SK-N-SH (cell line): ENCODE data around the gene MPPED2. TPM values are rescaled to one million over a fixed set of nuclear protein-coding genes. Genes with fewer than 3 reads are reported as not detected.

ENCODE experiments used
- CTCF ChIA-PET: fragments of 300-600, 350-600 bp; formaldehyde crosslinking; extraction: SDS; loops from one replicate; lab custom pipeline; 2021; lab: Yijun Ruan, JAX
- POLR2A ChIA-PET: fragments of 350-600 bp; sonication (Branson Sonifier 250); formaldehyde crosslinking; extraction: SDS; loops from one replicate; lab custom pipeline; 2020; ENCODE audit warnings: antibody characterized with exemption, inconsistent platforms; lab: Yijun Ruan, JAX
- DNase-seq: peaks from one replicate; pipeline ENCODE4 v3.0.0; 2012
- H2AFZ ChIP-seq: fragments of 200-600 bp; sonication (generic); 2 replicates; pipeline ENCODE4 v1.8.1; 2016; ENCODE audit warnings: antibody characterized with exemption, mild to moderate bottlenecking, low read depth
- H3F3A ChIP-seq: fragments of 200-600 bp; sonication (generic); replicated peaks from 2 replicates; pipeline ENCODE3; 2016; ENCODE audit warnings: antibody characterized with exemption, mild to moderate bottlenecking; ENCODE audit not compliant: insufficient read depth
- H3K27ac ChIP-seq, 2 experiments: fragments of 200-500 bp in 1 of 2; fragments of 200-600 bp in 1 of 2; sonication (Bioruptor generic) in 1 of 2; sonication (generic), shearing (Covaris generic) in 1 of 2; 2 replicates each; pipeline versions ENCODE4 v1.5.1 to v1.6.1; 2014 to 2016; ENCODE audit warnings: low read depth in 2 of 2, inconsistent platforms in 1 of 2, low read length in 1 of 2, mild to moderate bottlenecking in 1 of 2, mixed read lengths in 1 of 2
- H3K27me3 ChIP-seq: fragments of 200-600 bp; sonication (generic), shearing (Covaris generic); 2 replicates; pipeline ENCODE4 v1.6.1; 2016; ENCODE audit warnings: mixed run types; ENCODE audit not compliant: insufficient read depth
- H3K36me3 ChIP-seq, 2 experiments: fragments of 200-500 bp in 1 of 2; fragments of 200-600 bp in 1 of 2; sonication (Bioruptor generic) in 1 of 2; sonication (generic) in 1 of 2; replicated peaks in 1 of 2; 2 replicates each; pipeline versions ENCODE3 to v1.5.1; 2014 to 2016; ENCODE audit warnings: low read length in 1 of 2, mild to moderate bottlenecking in 1 of 2; ENCODE audit not compliant: insufficient read depth in 2 of 2, control insufficient read depth in 1 of 2
- H3K4me1 ChIP-seq, 2 experiments: fragments of 200-500 bp in 1 of 2; fragments of 200-600 bp in 1 of 2; sonication (Bioruptor generic) in 1 of 2; sonication (generic), shearing (Covaris generic) in 1 of 2; 2 replicates each; pipeline versions ENCODE4 v1.5.1 to v1.6.1; 2014 to 2016; ENCODE audit warnings: low read depth in 1 of 2, low read length in 1 of 2, mixed run types in 1 of 2; ENCODE audit not compliant: insufficient read depth in 2 of 2, control insufficient read depth in 1 of 2
- H3K4me2 ChIP-seq: fragments of 200-600 bp; sonication (generic), shearing (Covaris generic); 2 replicates; pipeline ENCODE4 v1.6.1; 2017; ENCODE audit warnings: mixed run types
- H3K4me3 ChIP-seq, 2 experiments: fragments of 200-500 bp in 1 of 2; fragments of 200-600 bp in 1 of 2; sonication (Bioruptor generic) in 1 of 2; sonication (generic), shearing (Covaris generic) in 1 of 2; 2 replicates each; pipeline versions ENCODE4 v1.5.1 to v1.8.1; 2014 to 2016; ENCODE audit warnings: low read depth in 2 of 2, inconsistent platforms in 1 of 2, low read length in 1 of 2, mild to moderate bottlenecking in 1 of 2, mixed read lengths in 1 of 2, moderate library complexity in 1 of 2
- H3K79me2 ChIP-seq: fragments of 200-600 bp; sonication (generic); 2 replicates; pipeline ENCODE4 v1.8.1; 2017; ENCODE audit warnings: mild to moderate bottlenecking; ENCODE audit not compliant: insufficient read depth
- H3K9ac ChIP-seq: fragments of 200-600 bp; sonication (generic); 2 replicates; pipeline ENCODE4 v1.6.1; 2017; ENCODE audit warnings: mixed run types
- H3K9me2 ChIP-seq: fragments of 200-600 bp; sonication (generic); 2 replicates; pipeline ENCODE4 v1.6.1; 2017; ENCODE audit warnings: mixed run types
- H3K9me3 ChIP-seq: fragments of 200-600 bp; sonication (generic); 2 replicates; pipeline ENCODE4 v1.6.1; 2017; ENCODE audit warnings: mixed run types, mild to moderate bottlenecking, moderate library complexity
- H4K20me1 ChIP-seq: fragments of 200-600 bp; sonication (generic); 2 replicates; pipeline ENCODE4 v1.6.1; 2017; ENCODE audit warnings: mild to moderate bottlenecking, mixed run types; ENCODE audit not compliant: insufficient read depth
- CHD2 ChIP-seq: fragments of 150-350 bp; IDR thresholded peaks from 2 replicates; pipeline ENCODE4 v1.6.1; 2018; ENCODE audit warnings: low read length; ENCODE audit not compliant: partially characterized antibody
- CTCF ChIP-seq: fragments of 200-600 bp; sonication (generic); IDR thresholded peaks from 2 replicates; pipeline ENCODE4 v1.6.1; 2017; ENCODE audit warnings: antibody characterized with exemption, mild to moderate bottlenecking, moderate library complexity
- ELF1 ChIP-seq: IDR thresholded peaks from 2 replicates; pipeline ENCODE4 v1.4.0; 2012
- EP300 ChIP-seq, 2 experiments: IDR thresholded peaks; 2 replicates each; pipeline versions ENCODE4 v1.4.0 to v1.6.1; 2012; ENCODE audit warnings: borderline replicate concordance in 1 of 2, low read depth in 1 of 2, low read length in 1 of 2
- FOXJ3 ChIP-seq: sonication (generic); formaldehyde crosslinking; IDR thresholded peaks from 2 replicates; pipeline ENCODE4 v1.5.1; 2020; ENCODE audit warnings: mild to moderate bottlenecking, missing genetic modification reagents
- FOXM1 ChIP-seq: IDR thresholded peaks from 2 replicates; pipeline ENCODE4 v1.4.0; 2012; ENCODE audit warnings: low read depth, mild to moderate bottlenecking
- GABPA ChIP-seq: IDR thresholded peaks from 2 replicates; pipeline ENCODE4 v1.4.0; 2012; ENCODE audit warnings: low read depth, mild to moderate bottlenecking
- GATA2 ChIP-seq: sonication (generic); formaldehyde crosslinking; IDR thresholded peaks from 2 replicates; pipeline ENCODE4 v1.5.0; 2020; ENCODE audit warnings: mild to moderate bottlenecking, missing genetic modification reagents
- IRF3 ChIP-seq: fragments of 150-350 bp; IDR thresholded peaks from 2 replicates; pipeline ENCODE4 v1.6.1; 2016; ENCODE audit warnings: mild to moderate bottlenecking, low read depth, low read length
- JUND ChIP-seq: IDR thresholded peaks from 2 replicates; pipeline ENCODE4 v1.4.0; 2012
- NFIC ChIP-seq: IDR thresholded peaks from 2 replicates; pipeline ENCODE4 v1.4.0; 2012; ENCODE audit warnings: borderline replicate concordance
- POLR2AphosphoS5 ChIP-seq: IDR thresholded peaks from 2 replicates; pipeline ENCODE4 v1.6.1; 2012; ENCODE audit warnings: low read depth, low read length
- REST ChIP-seq: IDR thresholded peaks from 2 replicates; pipeline ENCODE4 v1.6.1; 2012; ENCODE audit warnings: mild to moderate bottlenecking, low read depth, low read length, moderate library complexity
- RFX5 ChIP-seq: IDR thresholded peaks from 2 replicates; pipeline ENCODE4 v1.6.1; 2012; ENCODE audit warnings: mild to moderate bottlenecking, improper control_type of control experiment, low read length
- RXRA ChIP-seq: IDR thresholded peaks from 2 replicates; pipeline ENCODE4 v1.4.0; 2012; ENCODE audit warnings: low read depth, mild to moderate bottlenecking, borderline replicate concordance
- SMC3 ChIP-seq: IDR thresholded peaks from 2 replicates; pipeline ENCODE4 v1.6.1; 2012; ENCODE audit warnings: low read depth, low read length, improper control_type of control experiment
- TCF12 ChIP-seq: IDR thresholded peaks from 2 replicates; pipeline ENCODE4 v1.4.0; 2012
- USF1 ChIP-seq: IDR thresholded peaks from 2 replicates; pipeline ENCODE4 v1.4.0; 2012; ENCODE audit warnings: low read depth, borderline replicate concordance
- USF2 ChIP-seq: fragments of 150-350 bp; IDR thresholded peaks from 2 replicates; pipeline ENCODE4 v1.6.1; 2017; ENCODE audit warnings: antibody characterized with exemption, low read length, low read depth, borderline replicate concordance
- ZBTB33 ChIP-seq: IDR thresholded peaks from 2 replicates; pipeline ENCODE4 v1.4.0; 2012; ENCODE audit warnings: low read depth, borderline replicate concordance
- WGBS: methylation state at CpG from one replicate; pipeline ENCODE4 v1.1.6; 2017; ENCODE audit warnings: low lambda C conversion rate; 5-methylcytosine and 5-hydroxymethylcytosine counted together
- polyA plus RNA-seq, 3 experiments: library from polyadenylated mRNA; depleted of rRNA; stranded (reverse); fragments of >200 nt; gene quantifications; 2 replicates each; pipeline ENCODE4 v1.2.3, GENCODE V29; 2012

Gene MPPED2
- polyA plus RNA-seq, 1 of the 3 experiments (the other 2 are of a cell fraction): 0.05 TPM

GRCh38 chr11:30485222-30485621 lies 100.9 kb downstream of the MPPED2 start:
- POLR2A ChIA-PET: no interaction called here
- H3K4me2 ChIP-seq: no peak overlapping the region
- no peak for DNase-seq
- peaks cover 7 to 16% of the 10 kb centered on the region in 2 experiments; a peak in 2 of 4 replicates for H3K4me1 ChIP-seq
- no peak overlapping the region for H3K4me3 ChIP-seq
- H3K79me2 ChIP-seq: no peaks in the 10 kb centered on the region
- no peak for TF ChIP-seq CTCF
- no peak for TF ChIP-seq SMC3
- TF ChIP-seq RFX5: no peak
- TF ChIP-seq CHD2: no peak
- no peak for TF ChIP-seq FOXM1
- no peak for TF ChIP-seq FOXJ3
- no peak for TF ChIP-seq NFIC
- TF ChIP-seq USF2: no peak
- TF ChIP-seq IRF3: no peak
- TF ChIP-seq GABPA: no peak
- no peak for TF ChIP-seq USF1
- TF ChIP-seq ZBTB33: no peak
- no peak for TF ChIP-seq TCF12
- no peak for TF ChIP-seq GATA2 (CRISPR knock-in tag)
- TF ChIP-seq POLR2AphosphoS5: no peak
- TF ChIP-seq JUND: no peak
- TF ChIP-seq ELF1: no peak
- no peak for TF ChIP-seq REST
- no peak for TF ChIP-seq RXRA
- TF ChIP-seq EP300 (IDR thresholded peaks at IDR 0.05; ENCODE audit: borderline replicate concordance in 1 of 2, low read depth in 1 of 2, low read length in 1 of 2): no peak
- TF ChIP-seq, all 33 proteins: peak for 0
- H3F3A ChIP-seq: no peaks in the 10 kb centered on the region
- no peaks in the 10 kb centered on the region for H3K27me3 ChIP-seq
- no peak overlapping the region for H2AFZ ChIP-seq
- H3K9ac ChIP-seq: no peak overlapping the region
- no peak overlapping the region for H3K27ac ChIP-seq
- CTCF ChIA-PET: no interaction called here
- WGBS: 61% methylated on average over 3 of the region's 3 CpGs
- no peaks in the 10 kb centered on the region for H3K36me3 ChIP-seq
- H3K9me3 ChIP-seq: no peaks in the 10 kb centered on the region
- H3K9me2 ChIP-seq: no peaks in the 10 kb centered on the region
- H4K20me1 ChIP-seq: no peaks in the 10 kb centered on the region
